K562 (cell line): ENCODE measurements around the gene CD79A. TPM values are rescaled to one million over a fixed set of nuclear protein-coding genes. Genes with fewer than 3 reads are reported as not detected.

Experiments
- BMI1 ChIP-seq: fragments of 150-350 bp; IDR thresholded peaks from 2 replicates; pipeline ENCODE4 v1.6.1; 2014; ENCODE audit warnings: low read length
- E2F6 ChIP-seq, 2 experiments: IDR thresholded peaks; 2 replicates each; pipeline ENCODE4 v1.6.1; 2011; ENCODE audit warnings: borderline replicate concordance in 1 of 2, control low read depth in 1 of 2, low read depth in 1 of 2, low read length in 1 of 2, mild to moderate bottlenecking in 1 of 2, mixed read lengths in 1 of 2, moderate library complexity in 1 of 2; ENCODE audit not compliant: insufficient read depth in 1 of 2, insufficient read length in 1 of 2, poor library complexity in 1 of 2, severe bottlenecking in 1 of 2; ENCODE audit errors: extremely low read depth in 1 of 2
- FOXJ3 ChIP-seq: sonication (generic); formaldehyde crosslinking; IDR thresholded peaks from 2 replicates; pipeline ENCODE4 v1.4.0; 2020; ENCODE audit warnings: mild to moderate bottlenecking, missing genetic modification reagents
- FOXK2 ChIP-seq, 2 experiments: fragments of 450-650 bp; IDR thresholded peaks in 1 of 2; conservative IDR thresholded peaks in 1 of 2; 2 replicates each; pipeline ENCODE4 v1.6.1; 2016; ENCODE audit warnings: low read depth in 2 of 2, mild to moderate bottlenecking in 1 of 2
- HDAC8 ChIP-seq: fragments of 450-650 bp; IDR thresholded peaks from 2 replicates; pipeline ENCODE4 v1.6.1; 2016; ENCODE audit warnings: mild to moderate bottlenecking, missing genetic modification characterization, moderate library complexity, missing compliant biosample characterization
- MIER1 ChIP-seq: fragments of 450-650 bp; IDR thresholded peaks from 2 replicates; pipeline ENCODE4 v1.6.1; 2016; ENCODE audit warnings: antibody characterized with exemption, mild to moderate bottlenecking, low read depth
- MITF ChIP-seq: IDR thresholded peaks from 2 replicates; pipeline ENCODE4 v1.6.1; 2014; ENCODE audit warnings: antibody characterized with exemption
- MYC ChIP-seq, 2 experiments: fragments of 250-450 bp in 1 of 2; sonication (Bioruptor Pico) in 1 of 2; IDR thresholded peaks; 2 replicates each; pipeline versions ENCODE4 v1.5.1 to v1.6.1; 2012 to 2021; ENCODE audit warnings: low read depth in 2 of 2, borderline replicate concordance in 1 of 2, improper control_type of control experiment in 1 of 2, low read length in 1 of 2, mild to moderate bottlenecking in 1 of 2, moderate library complexity in 1 of 2
- POLR2B ChIP-seq: fragments of 450-650 bp; IDR thresholded peaks from 2 replicates; pipeline ENCODE4 v1.6.1; 2018; ENCODE audit warnings: low read depth; ENCODE audit not compliant: partially characterized antibody
- POLR3A ChIP-seq: IDR thresholded peaks from 2 replicates; pipeline ENCODE4 v1.6.1; 2011; ENCODE audit warnings: borderline replicate concordance, mild to moderate bottlenecking, moderate library complexity; ENCODE audit not compliant: insufficient read length, insufficient read depth; ENCODE audit errors: extremely low read depth
- PRMT5 ChIP-seq: sonication (generic); formaldehyde crosslinking; IDR thresholded peaks from 2 replicates; pipeline ENCODE4 v1.5.0; 2020; ENCODE audit warnings: missing genetic modification reagents
- PTTG1 ChIP-seq: fragments of 450-650 bp; IDR thresholded peaks from 2 replicates; pipeline ENCODE4 v1.6.1; 2016; ENCODE audit warnings: low read depth, mild to moderate bottlenecking, missing genetic modification characterization, missing compliant biosample characterization
- RBM34 ChIP-seq: fragments of 200-400 bp; formaldehyde crosslinking; IDR thresholded peaks from 2 replicates; pipeline ENCODE4 v1.6.1; 2018; ENCODE audit warnings: low read length, borderline replicate concordance; ENCODE audit not compliant: insufficient read depth
- RUNX1 ChIP-seq: sonication (generic); IDR thresholded peaks from 2 replicates; pipeline ENCODE4 v1.6.1; 2016; ENCODE audit warnings: antibody characterized with exemption, low read depth
- UBTF ChIP-seq, 2 experiments: IDR thresholded peaks; 2 replicates each; pipeline ENCODE4 v1.6.1; 2012; ENCODE audit warnings: improper control_type of control experiment in 2 of 2, low read depth in 2 of 2, low read length in 2 of 2, borderline replicate concordance in 1 of 2
- WHSC1 ChIP-seq: IDR thresholded peaks from one replicate; pipeline ENCODE4 v1.6.1; 2012; ENCODE audit warnings: low read length, control low read depth, inconsistent platforms
- ZBTB43 ChIP-seq: sonication (generic); formaldehyde crosslinking; IDR thresholded peaks from 2 replicates; pipeline ENCODE4 v1.8.0; 2023; ENCODE audit warnings: mild to moderate bottlenecking, missing genetic modification reagents
- ZBTB8A ChIP-seq: fragments of 450-650 bp; IDR thresholded peaks from 2 replicates; pipeline ENCODE4 v1.6.1; 2018; ENCODE audit warnings: mild to moderate bottlenecking, moderate library complexity; ENCODE audit not compliant: partially characterized antibody
- ZNF12 ChIP-seq: sonication (generic); formaldehyde crosslinking; IDR thresholded peaks from 2 replicates; pipeline ENCODE4 v1.4.0; 2020; ENCODE audit warnings: mild to moderate bottlenecking, missing genetic modification reagents
- ZNF41 ChIP-seq: fragments of 250-450 bp; sonication (Bioruptor Pico); conservative IDR thresholded peaks from 2 replicates; pipeline ENCODE4 v1.4.0; 2020; ENCODE audit warnings: mild to moderate bottlenecking
- ZNF444 ChIP-seq: fragments of 250-450 bp; sonication (Bioruptor Pico); IDR thresholded peaks from 2 replicates; pipeline ENCODE4 v1.4.0; 2020; ENCODE audit warnings: mild to moderate bottlenecking, moderate library complexity
- ZNF57 ChIP-seq: fragments of 450-650 bp; formaldehyde crosslinking; IDR thresholded peaks from 2 replicates; pipeline ENCODE4 v1.4.0; 2020; ENCODE audit warnings: mild to moderate bottlenecking, moderate library complexity
- ZNF778 ChIP-seq: fragments of 450-650 bp; formaldehyde crosslinking; IDR thresholded peaks from 2 replicates; pipeline ENCODE4 v1.4.0; 2020; ENCODE audit warnings: mild to moderate bottlenecking, moderate library complexity
- polyA plus RNA-seq, 8 experiments: library from polyadenylated mRNA; depleted of rRNA in 4 of 8; stranded (reverse) in 5 of 8; unstranded in 3 of 8; fragments of >200 nt; fragmentation: Nextera tagmentation in 2 of 8; fragmentation: Illumina TruSeq in 1 of 8; extraction: Ambion mirVana in 2 of 8; extraction: Trizol in 1 of 8; gene quantifications; 2 replicates each; pipeline versions ENCODE4 v1.2.1 to v1.2.3, GENCODE V29; 2011 to 2014; ENCODE audit warnings: inconsistent platforms in 1 of 8, missing spikeins in 1 of 8
- total RNA-seq, 7 experiments: library from RNA; depleted of rRNA in 6 of 7; stranded (reverse); fragments of >200 nt in 6 of 7; fragmentation: Illumina TruSeq in 2 of 7; extraction: Trizol in 2 of 7; gene quantifications; 2 replicates each; pipeline versions ENCODE4 v1.2.1 to v1.2.3, GENCODE V29; 2011 to 2021; ENCODE audit warnings: low replicate concordance in 1 of 7

CD79A gene
- total and polyA plus RNA-seq, 9 of the 15 experiments (the other 6 are each of a cell fraction or from before 2014, with no cell fraction given): 0.04 to 0.72 (median 0.17) TPM; not detected in 3

- TF ChIP-seq UBTF (IDR thresholded peaks at IDR 0.05; ENCODE audit: borderline replicate concordance in 1 of 2, low read depth in 2 of 2, low read length in 2 of 2) (no peak; a peak in 1 of 4 replicates), ZNF41 (CRISPR knock-in tag) (no peak), ZNF444 (CRISPR knock-in tag) (no peak), MITF (no peak), BMI1 (no peak), POLR3A (no peak), HDAC8 (tag) (no peak), ZNF778 (CRISPR knock-in tag) (no peak), PRMT5 (no peak), ZNF57 (no peak), RUNX1 (no peak), FOXJ3 (CRISPR knock-in tag) (no peak), PTTG1 (tag) (no peak), WHSC1 (no peak), ZNF12 (CRISPR knock-in tag) (no peak), MYC (IDR thresholded peaks at IDR 0.05; ENCODE audit: low read depth, low read length) (peak; percentile 24; the same call in 1 of the 2 replicates), MYC (CRISPR knock-in tag; IDR thresholded peaks at IDR 0.05; ENCODE audit: borderline replicate concordance, low read depth) (peak; percentile 66; the same call in 1 of the 2 replicates), RBM34 (no peak), E2F6 (IDR thresholded peaks at IDR 0.05; ENCODE audit: borderline replicate concordance in 1 of 2, extremely low read depth in 1 of 2, insufficient read depth in 1 of 2, insufficient read length in 1 of 2, low read depth in 1 of 2, low read length in 1 of 2, poor library complexity in 1 of 2, severe bottlenecking in 1 of 2) (peak in 1 of 2 experiments; percentile 70), FOXK2 (conservative IDR thresholded peaks at IDR 0.05 in 1 of 2, IDR thresholded peaks at IDR 0.05 in 1 of 2; ENCODE audit: low read depth in 2 of 2) (no peak), POLR2B (no peak), MIER1 (peak; percentile 37; the same call in 1 of the 2 replicates), ZBTB8A (no peak), ZBTB43 (no peak)
These were observed 6.4 kb downstream of the CD79A start (continued) for GRCh38 chr19:41883463-41883820.
